Astrocyte of the spinal cord (primary cell): ENCODE data around the gene CDKN2AIPNL.

ENCODE experiments used
- DNase-seq: peaks from one replicate; pipeline ENCODE4 v3.0.0; 2011; ENCODE audit warnings: low read depth, low spot score
- H3K4me3 ChIP-seq: 2 replicates; pipeline ENCODE4 v1.5.1; 2011; ENCODE audit warnings: low read depth, mild to moderate bottlenecking, low read length, moderate library complexity
- in situ Hi-C: cut with HindIII; loops from 2 replicates; pipeline ENCODE4 v1.10.0; 2017; ENCODE audit warnings: low sequenced_read_pairs
- TF ChIP-seq, protein P1 (sequence below): IDR thresholded peaks from 2 replicates; pipeline ENCODE4 v1.5.1; 2012; ENCODE audit warnings: low read depth, mild to moderate bottlenecking, low read length, inconsistent platforms

Gene CDKN2AIPNL

DNA sequence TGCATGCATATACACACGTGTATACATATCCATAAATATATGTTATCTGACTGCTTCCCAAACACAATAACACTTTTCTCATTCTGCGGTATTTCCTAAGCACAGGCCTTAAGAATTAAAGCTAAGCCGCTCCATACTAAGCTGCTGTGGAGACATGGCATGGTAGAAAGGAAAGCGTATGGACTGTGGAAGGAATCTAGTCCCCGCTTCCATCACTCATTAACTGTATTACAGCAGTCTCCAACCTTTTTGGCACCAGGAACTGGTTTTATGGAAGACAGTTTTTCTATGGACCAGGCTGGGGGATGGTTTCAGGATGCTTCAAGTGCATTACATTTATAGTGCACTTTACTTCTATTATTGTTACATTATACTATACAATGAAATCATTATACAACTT, 56.0 kb downstream of the CDKN2AIPNL start:
- no peak for DNase-seq
- no peak overlapping the region for H3K4me3 ChIP-seq
- TF ChIP-seq, protein P1, sequence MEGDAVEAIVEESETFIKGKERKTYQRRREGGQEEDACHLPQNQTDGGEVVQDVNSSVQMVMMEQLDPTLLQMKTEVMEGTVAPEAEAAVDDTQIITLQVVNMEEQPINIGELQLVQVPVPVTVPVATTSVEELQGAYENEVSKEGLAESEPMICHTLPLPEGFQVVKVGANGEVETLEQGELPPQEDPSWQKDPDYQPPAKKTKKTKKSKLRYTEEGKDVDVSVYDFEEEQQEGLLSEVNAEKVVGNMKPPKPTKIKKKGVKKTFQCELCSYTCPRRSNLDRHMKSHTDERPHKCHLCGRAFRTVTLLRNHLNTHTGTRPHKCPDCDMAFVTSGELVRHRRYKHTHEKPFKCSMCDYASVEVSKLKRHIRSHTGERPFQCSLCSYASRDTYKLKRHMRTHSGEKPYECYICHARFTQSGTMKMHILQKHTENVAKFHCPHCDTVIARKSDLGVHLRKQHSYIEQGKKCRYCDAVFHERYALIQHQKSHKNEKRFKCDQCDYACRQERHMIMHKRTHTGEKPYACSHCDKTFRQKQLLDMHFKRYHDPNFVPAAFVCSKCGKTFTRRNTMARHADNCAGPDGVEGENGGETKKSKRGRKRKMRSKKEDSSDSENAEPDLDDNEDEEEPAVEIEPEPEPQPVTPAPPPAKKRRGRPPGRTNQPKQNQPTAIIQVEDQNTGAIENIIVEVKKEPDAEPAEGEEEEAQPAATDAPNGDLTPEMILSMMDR = no peak
- in situ Hi-C loops = no loop called here
